HEK293 (cell line): ENCODE measurements around the gene ACAP2.

Source experiments
- CTCF ChIP-seq: fragments of 450-650 bp; formaldehyde crosslinking; IDR thresholded peaks from 2 replicates; pipeline ENCODE4 v1.5.1; 2016; ENCODE audit warnings: missing biosample characterization, missing genetic modification characterization
- KLF17 ChIP-seq: fragments of 450-650 bp; formaldehyde crosslinking; IDR thresholded peaks from 2 replicates; pipeline ENCODE4 v1.5.1; 2016; ENCODE audit warnings: missing biosample characterization, missing genetic modification characterization
- KLF7 ChIP-seq: fragments of 450-650 bp; formaldehyde crosslinking; IDR thresholded peaks from 2 replicates; pipeline ENCODE4 v1.5.1; 2016; ENCODE audit warnings: missing biosample characterization, missing genetic modification characterization, borderline replicate concordance
- KLF8 ChIP-seq: fragments of 450-650 bp; formaldehyde crosslinking; IDR thresholded peaks from 2 replicates; pipeline ENCODE4 v1.5.1; 2016; ENCODE audit warnings: missing biosample characterization, missing genetic modification characterization
- REPIN1 ChIP-seq: fragments of 450-650 bp; formaldehyde crosslinking; IDR thresholded peaks from 2 replicates; pipeline ENCODE4 v1.5.1; 2017; ENCODE audit warnings: missing biosample characterization, missing genetic modification characterization, low read depth
- YY1 ChIP-seq: fragments of 450-650 bp; formaldehyde crosslinking; IDR thresholded peaks from 2 replicates; pipeline ENCODE4 v1.5.1; 2018; ENCODE audit warnings: missing biosample characterization, missing genetic modification characterization
- ZIC2 ChIP-seq: fragments of 450-650 bp; formaldehyde crosslinking; IDR thresholded peaks from 2 replicates; pipeline ENCODE4 v1.5.1; 2016; ENCODE audit warnings: missing biosample characterization, missing genetic modification characterization
- ZNF174 ChIP-seq: fragments of 450-650 bp; formaldehyde crosslinking; IDR thresholded peaks from 2 replicates; pipeline ENCODE4 v1.5.0; 2017; ENCODE audit warnings: missing biosample characterization, mild to moderate bottlenecking, missing genetic modification characterization
- ZNF23 ChIP-seq: fragments of 450-650 bp; formaldehyde crosslinking; IDR thresholded peaks from 2 replicates; pipeline ENCODE4 v1.5.1; 2016; ENCODE audit warnings: missing biosample characterization, missing genetic modification characterization, borderline replicate concordance
- ZNF521 ChIP-seq: fragments of 450-650 bp; formaldehyde crosslinking; IDR thresholded peaks from 2 replicates; pipeline ENCODE4 v1.5.1; 2017; ENCODE audit warnings: missing biosample characterization, mild to moderate bottlenecking, missing genetic modification characterization
- ZNF785 ChIP-seq: fragments of 450-650 bp; formaldehyde crosslinking; IDR thresholded peaks from 2 replicates; pipeline ENCODE4 v1.5.1; 2016; ENCODE audit warnings: missing biosample characterization, missing genetic modification characterization
- TF ChIP-seq, protein P1 (sequence below): fragments of 450-650 bp; formaldehyde crosslinking; IDR thresholded peaks from 2 replicates; pipeline ENCODE4 v1.5.1; 2016; ENCODE audit warnings: missing biosample characterization, missing genetic modification characterization, low read depth

DNA sequence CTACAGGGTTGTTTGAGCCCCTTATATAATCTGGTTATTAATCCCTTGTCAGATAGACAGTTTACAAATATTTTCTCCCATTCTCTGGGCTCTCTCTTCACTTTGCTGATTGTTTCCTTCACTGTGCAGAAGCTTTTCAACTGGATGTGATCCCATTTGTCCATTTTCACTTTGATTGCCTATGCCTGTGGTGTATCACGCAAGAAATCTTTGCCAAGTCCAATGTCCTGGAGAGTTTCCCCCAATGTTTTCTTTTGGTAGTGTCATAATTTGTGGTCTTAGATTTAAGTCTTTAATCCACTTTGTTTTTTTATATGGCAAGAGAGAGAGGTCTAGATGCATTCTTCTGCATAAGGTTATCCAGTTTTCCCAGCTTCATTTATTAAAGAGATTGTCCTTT is 212.6 kb downstream of the ACAP2 start:
- TF ChIP-seq CTCF (no peak), KLF7 (tag by site-specific recombination) (no peak), REPIN1 (tag by site-specific recombination) (no peak), ZNF23 (no peak), KLF8 (tag by site-specific recombination) (no peak), ZNF785 (tag by site-specific recombination) (no peak), YY1 (tag by site-specific recombination) (no peak), ZNF521 (tag by site-specific recombination) (no peak), ZIC2 (tag by site-specific recombination) (no peak), ZNF174 (tag by site-specific recombination) (no peak), KLF17 (no peak)
- TF ChIP-seq, protein P1, sequence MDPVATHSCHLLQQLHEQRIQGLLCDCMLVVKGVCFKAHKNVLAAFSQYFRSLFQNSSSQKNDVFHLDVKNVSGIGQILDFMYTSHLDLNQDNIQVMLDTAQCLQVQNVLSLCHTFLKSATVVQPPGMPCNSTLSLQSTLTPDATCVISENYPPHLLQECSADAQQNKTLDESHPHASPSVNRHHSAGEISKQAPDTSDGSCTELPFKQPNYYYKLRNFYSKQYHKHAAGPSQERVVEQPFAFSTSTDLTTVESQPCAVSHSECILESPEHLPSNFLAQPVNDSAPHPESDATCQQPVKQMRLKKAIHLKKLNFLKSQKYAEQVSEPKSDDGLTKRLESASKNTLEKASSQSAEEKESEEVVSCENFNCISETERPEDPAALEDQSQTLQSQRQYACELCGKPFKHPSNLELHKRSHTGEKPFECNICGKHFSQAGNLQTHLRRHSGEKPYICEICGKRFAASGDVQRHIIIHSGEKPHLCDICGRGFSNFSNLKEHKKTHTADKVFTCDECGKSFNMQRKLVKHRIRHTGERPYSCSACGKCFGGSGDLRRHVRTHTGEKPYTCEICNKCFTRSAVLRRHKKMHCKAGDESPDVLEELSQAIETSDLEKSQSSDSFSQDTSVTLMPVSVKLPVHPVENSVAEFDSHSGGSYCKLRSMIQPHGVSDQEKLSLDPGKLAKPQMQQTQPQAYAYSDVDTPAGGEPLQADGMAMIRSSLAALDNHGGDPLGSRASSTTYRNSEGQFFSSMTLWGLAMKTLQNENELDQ (tag by site-specific recombination), result no peak
